ENCODE measurements around the gene SCGB2B2.
"Not testable (repeated sequence)": the region's sequence is repeated elsewhere in the genome, so short reads cannot be mapped to it uniquely, and the experiment has no call there.

SCGB2B2 gene, protein sequence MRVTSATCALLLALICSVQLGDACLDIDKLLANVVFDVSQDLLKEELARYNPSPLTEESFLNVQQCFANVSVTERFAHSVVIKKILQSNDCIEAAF

DNA sequence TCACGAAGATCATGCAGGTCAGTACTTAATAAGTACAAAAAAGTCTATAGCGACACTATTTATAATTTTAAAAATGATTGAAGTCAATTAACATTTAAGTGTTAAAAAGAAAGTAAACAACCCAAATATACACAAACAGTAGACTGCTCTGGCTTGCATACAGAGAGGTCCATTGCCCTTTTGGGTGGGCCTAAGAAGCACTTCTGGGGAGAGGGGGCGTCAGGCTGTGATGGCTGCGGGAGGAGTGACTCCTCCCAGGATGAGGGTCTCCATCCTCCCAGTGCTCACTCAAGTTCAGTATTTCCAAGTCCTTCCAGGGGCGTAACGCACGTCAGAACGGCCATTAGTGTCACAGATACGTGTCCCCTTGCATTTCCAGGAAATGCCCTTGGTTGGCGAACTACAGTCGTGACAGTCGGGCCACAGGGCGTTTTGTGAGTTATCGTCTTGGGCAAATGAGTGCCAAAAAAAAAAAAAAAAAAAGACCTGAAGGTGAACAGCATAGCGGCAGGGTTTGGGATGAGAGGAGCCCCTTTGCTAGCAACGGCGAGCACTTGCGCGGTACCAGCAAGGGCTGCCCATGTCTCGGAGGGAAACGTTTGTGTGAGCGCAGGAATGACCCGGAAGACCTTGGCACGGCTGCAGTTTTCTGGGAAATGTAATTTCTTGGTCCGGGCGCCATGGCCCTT lies at the start of gene SCGB2B2:
SCGB2B2 (minus strand) TSS at position 463 of the 689 bp plus-strand sequence. CDS start 82,596 bp downstream, outside the sequence.
- DNase-seq (ENCODE audit: low read depth): no peak

DNA sequence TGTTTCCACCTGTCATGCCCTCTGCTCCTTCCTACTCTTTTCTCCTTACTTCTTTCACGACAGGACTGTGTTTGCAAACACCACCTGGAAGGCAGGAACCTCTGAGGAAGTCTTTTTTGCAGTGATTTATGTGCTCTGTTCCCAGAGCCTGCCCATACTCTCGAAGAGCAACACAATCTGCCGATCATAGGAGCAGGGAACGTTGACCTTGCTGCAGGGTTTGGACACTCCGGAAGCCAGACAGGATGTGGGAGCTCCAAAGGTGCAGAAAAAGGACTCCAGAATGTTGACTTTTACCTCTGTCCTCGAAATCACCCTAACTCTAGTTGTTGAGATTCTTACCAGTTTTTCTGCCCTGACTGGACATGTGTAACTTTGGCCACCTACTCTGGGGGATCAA lies 48.4 kb upstream of the SCGB2B2 start:
- no peak for DNase-seq (ENCODE audit: low read depth)

DNA sequence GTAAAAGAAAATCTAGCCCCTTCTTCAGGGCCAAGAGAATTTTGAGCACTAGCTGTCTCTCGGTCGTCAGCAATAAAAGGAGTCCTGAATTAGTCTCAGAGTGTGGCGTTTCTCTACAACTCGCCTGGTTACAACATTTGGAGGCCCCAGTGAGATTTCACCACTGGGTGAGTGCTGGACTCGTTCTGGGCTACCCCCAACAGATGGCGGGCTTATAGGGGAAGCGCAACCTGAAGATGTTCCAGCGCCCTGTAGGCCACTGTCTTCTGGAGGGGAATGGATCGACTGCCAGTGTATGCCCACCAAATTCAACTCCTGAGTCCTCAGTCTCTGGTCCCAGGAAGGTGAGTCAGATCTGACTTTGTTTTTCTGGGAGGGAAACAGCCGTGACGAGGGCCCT lies 45.4 kb upstream of the SCGB2B2 start:
- DNase-seq (ENCODE audit: low read depth): peak; percentile 3

DNA sequence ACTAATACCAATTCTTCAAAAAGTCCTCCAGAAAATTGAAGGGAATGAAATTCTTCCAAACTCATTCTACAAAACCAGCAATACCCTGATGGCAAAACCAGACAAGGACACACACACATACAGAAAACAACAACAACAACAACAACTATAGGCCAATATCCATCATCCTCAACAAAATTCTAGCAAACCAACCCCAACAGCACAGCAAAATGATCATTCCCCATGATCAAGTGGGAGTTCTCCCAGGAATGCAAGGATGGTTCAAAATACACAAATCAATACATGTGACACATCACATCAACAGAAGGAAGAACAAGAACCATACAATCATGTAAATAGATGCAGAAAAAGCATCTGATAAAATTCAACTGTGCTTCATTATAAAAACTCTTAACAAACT lies 38.4 kb upstream of the SCGB2B2 start:
- no peak for DNase-seq (ENCODE audit: low read depth)

DNA sequence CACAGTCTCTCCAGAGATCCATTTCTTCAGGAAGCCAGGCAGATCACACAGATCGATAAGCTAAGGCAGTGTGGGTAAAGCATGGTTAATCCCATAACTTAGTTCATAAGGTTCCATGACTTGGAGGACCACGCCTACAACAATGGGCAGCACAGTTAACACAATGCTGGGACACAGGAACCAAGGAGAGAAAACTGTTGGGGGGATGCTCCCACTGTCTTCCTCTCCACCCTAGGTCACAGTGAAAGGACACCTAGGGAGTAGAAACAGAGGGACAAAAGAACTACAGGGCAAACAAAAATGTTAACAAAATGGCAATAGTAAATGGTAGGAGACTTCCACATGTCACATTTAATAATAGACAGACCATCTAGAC lies 36.3 kb upstream of the SCGB2B2 start:
- DNase-seq (ENCODE audit: low read depth): no peak

DNA sequence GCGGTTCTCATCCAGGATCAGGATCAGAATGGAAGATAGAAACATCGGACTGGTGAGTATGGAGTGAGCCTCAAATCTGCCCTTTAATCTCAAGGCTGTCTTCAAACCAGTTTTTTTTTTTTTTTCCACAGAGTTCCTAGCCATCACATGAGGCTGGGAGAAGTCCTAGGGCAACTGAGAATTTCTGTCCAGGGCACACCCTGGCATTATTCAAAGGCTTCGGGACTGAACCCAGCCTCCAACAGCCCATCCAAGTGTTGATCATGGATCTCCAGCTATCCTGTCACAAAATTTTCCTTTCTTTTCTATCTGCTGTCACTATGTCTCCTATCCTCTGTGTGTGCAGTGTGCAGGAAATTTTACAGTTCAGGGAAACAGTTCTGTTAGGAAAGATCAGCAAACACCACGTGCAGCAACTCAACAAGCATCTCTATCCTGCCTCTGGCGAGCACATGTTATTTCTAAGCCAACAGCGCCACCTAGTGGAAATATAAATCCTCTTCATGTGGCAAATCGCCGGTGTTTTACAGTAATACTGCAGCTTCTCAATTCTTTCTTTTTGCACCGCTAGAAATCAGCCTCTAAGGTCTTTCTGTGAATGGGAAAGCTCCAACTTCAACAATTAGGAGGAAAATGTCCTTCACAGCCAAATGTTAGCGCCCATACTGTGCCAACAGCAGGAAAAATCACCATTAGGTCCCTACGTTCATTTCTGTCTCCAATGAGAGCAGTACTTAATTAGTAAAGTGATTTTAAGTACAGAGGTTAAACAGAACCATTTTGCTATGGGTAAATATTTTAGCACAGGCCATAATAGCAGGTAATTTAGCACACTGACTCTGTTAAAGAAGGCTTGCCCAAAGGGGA lies 35.7 kb upstream of the SCGB2B2 start:
- DNase-seq (ENCODE audit: low read depth): peak; percentile 79

DNA sequence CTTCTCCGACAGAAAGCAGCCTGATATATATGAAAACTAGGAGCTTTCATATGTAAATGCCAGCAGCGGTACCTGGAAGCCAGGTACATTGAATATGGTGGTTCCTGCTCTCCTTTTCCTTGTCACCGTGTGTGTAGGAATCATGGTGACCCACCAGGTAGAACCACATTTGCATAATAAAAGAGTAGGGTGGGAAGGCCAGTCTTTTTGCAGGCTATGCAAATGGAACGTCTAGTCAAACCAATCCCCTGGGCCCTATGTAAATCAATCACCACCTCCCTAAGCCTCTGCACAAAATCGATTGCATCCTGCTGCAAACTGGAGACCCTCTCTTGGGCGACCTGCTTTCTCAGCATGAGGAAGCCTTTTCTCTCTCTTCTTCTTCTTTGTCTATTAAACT lies 34.9 kb upstream of the SCGB2B2 start:
- no peak for DNase-seq (ENCODE audit: low read depth)

DNA sequence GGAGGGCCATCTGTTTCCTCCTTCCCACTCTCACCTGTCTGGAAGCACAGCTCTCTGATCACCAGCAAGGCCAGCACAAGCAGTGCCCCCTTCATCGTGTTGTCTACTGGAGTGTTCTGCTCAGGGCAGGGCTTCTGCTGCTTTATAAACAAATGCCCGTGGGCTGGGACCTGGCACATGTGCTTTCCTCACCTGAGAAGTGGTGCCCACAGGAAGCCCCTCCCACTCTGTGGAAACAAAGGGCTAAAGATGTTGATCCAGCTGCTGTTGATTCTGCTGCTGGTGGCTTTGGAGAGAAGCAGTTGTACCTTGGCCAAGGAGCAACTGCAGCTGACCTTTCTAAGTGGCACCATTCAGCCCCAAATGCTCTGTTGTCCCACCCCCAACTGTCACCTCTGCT lies 30.7 kb upstream of the SCGB2B2 start:
- DNase-seq (ENCODE audit: low read depth): no peak

DNA sequence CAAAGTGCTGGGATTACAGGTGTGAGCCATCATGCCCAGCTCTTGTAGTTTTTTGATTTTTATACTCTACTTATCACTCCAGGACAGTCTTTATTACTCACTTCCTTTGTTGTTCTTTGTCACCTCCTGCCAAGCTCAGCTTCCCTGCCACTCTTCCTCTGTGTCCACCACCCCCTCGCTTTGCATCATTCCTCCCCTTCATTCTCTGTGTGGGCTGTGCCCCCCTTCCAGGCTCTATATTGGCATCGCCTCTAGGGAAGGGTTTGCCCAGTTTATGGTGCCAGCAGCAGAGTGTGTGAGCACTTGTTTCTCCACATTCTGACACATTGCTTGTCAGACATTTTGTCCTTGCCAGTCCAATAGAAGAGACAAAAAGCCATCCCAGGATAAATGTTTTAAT lies 15.6 kb upstream of the SCGB2B2 start:
- no peak for DNase-seq (ENCODE audit: low read depth)

DNA sequence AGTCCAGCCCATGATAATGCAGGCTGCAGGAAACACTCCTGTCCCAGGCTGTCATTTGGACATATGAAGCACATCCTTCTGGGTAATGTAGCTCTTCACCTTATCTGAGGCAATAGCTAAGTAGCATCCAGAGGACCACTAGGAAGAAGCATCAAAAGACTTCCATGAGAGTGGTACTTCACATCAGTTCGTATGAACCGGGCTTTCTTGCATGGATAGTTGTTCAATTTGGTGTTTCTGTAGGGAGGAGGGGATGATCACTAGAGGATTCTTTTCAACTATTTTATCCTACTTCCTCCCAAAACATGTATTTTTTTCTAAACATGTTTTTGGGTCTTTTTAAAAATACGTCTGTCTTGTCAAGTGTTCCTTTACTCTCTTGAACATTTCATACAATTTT lies 13.4 kb upstream of the SCGB2B2 start:
- no peak for DNase-seq (ENCODE audit: low read depth)

DNA sequence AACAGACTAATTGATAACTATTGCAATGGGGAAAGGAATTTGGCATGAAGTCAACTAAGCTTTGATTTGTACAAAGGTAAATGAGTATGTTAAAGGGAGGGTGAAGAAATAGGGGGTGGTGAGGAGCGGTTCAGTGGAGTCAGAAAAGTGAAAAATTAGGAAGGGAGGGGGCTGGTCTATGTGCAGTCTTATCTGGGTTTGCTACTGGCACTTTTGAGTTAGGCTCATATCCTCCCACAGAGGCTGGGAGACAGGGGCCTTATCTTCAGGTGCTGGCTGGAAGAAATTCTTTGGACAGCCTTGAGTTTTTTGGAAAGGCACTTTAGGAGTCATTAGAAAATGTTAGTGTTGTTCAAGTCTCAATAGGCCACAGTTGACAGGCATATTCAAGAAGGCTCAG lies 11.6 kb upstream of the SCGB2B2 start:
- DNase-seq (ENCODE audit: low read depth): no peak

DNA sequence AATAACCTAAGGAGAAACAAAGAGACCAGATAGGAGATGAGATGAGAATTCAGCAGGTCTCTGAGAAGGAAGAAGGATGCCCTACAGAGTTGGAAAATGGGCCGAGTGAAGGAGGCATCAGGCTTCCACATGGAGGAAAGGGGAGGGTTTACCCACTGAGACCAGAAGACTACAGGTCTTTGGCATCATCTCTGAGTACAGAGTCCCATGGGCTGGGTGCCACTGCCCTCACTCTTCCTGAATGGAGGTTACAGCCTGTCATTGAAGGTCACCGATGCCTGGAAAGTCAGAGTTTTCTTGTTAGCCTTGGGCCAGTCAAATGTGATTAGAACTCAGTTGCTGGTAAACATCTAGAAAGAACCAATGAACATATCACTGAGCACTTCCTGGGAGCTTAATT lies 10.4 kb upstream of the SCGB2B2 start:
- DNase-seq (ENCODE audit: low read depth): no peak

DNA sequence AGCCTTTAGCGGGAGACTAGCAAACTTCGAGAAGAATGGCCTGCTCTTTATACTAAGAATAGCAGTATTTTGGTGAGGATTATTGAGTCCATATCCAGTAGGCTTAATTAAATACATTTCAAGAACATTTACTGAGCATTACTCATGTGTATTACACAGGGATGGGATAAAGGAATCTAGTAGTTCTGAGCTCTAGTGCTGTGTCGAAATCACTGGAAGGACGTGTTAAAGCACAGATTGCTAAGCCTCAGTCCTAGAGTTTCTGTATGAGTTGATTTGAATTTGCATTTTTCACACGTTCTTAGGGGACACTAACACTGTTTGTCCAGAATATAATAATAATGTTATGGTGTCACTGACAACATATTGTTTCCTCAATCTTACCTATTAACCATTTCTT lies 9.5 kb upstream of the SCGB2B2 start:
- no peak for DNase-seq (ENCODE audit: low read depth)

DNA sequence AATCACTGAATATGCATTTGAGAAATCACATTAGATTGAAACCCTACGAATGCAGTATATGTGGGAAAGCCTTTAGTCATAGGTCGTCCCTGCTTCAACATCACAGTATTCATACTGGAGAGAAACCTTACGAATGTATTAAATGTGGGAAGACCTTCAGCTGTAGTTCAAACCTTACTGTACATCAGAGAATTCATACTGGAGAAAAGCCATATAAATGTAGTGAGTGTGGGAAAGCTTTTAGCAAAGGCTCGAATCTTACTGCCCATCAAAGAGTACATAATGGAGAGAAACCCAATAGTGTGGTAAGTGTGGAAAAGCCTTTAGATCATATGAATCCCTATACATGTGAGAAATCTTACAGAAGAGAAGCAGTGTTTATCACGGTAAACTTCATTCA lies 8.3 kb upstream of the SCGB2B2 start:
- not testable (repeated sequence) for DNase-seq (ENCODE audit: low read depth)

DNA sequence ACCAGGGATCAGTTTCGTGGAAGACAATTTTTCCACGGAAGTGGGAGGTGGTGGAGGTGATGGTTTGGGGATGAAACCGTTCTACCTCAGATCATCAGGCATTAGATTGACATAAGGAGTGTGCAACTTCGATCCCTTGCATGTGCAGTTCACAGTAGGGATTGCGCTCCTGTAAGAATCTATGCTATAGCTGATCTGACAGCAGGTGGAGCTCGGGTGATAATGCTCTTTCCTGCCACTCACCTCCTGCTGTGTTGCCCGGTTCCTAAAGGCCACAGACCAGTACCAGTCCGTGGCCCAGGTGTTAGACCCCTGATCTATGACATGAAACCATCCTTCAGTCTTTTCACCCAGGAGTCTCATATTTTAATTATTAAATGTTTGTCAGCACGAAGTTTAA lies 4.5 kb upstream of the SCGB2B2 start:
- no peak for DNase-seq (ENCODE audit: low read depth)

DNA sequence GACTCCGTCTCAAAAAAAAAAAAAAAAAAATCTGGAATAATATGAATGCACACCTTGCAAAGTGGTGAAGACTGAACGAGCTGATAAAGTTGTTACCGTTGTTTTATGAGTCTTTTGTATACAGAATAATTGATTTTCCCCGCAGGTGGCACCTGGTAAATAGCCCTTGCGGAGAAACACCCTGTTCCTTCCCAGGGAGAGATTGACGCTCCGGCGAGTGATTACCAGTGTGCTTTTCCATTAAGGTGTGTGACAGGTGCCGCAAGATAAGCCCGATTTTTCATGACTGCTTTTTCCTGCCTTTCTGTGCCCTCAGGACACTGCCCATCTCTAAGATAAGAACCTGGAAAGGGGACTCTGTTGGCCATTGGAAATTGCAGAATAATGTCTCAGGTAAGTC lies 1.5 kb upstream of the SCGB2B2 start:
- DNase-seq (ENCODE audit: low read depth): no peak

DNA sequence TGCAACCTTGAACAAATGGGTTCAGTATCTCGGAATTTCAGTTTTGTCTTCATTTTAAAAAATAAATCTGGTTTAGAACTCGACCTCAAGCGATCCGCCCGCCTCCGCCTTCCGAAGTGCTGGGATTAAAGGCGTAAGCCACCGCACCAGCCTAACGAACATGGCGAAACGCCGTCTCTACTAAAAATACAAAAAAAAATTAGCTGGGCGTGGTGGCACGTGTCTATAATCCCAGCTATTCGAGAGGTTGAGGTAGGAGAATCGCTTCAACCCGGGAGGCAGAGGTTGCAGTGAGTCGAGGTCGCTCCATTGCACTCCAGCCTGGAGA lies 1.1 kb upstream of the SCGB2B2 start:
- no peak for DNase-seq (ENCODE audit: low read depth)

DNA sequence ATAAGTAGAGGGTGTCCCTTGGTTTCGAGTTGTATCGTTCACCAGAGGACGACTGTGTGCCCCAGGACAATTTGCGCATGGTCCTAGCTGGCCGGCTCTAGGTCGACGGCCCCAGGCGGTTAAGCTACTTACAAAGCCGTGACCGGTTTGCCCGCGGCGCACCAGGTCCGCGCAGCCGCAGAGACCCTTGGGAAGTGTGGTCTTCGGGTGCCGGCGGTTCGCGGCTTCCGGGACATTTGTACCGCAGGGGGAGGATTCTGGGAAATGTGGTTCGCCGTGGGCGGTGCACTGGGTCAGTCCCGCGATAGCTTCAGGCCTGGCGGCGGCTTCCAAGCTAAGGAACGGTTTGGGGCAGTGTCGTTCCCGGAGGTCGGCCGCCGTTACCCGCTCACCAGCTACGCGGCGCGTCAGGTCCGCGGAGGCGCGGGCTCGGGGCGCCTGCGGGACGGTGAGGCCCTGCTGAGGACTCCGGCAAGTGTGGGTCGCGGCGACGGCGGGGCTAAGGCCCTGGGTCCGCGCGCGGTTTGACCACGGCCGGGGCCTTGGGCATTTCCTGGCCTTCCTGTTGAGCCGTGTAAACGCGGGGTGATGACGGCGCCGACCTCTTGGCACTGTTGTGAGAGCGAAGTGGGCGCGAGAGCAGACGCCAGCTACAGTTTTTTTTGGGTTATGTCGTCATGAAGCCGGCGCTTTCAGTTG lies 576 bp upstream of the SCGB2B2 start, which contains the start of gene ZNF302:
ZNF302 (plus strand) TSS at position 293 of the 699 bp plus-strand sequence. CDS start 1,127 bp downstream, outside the sequence.
- DNase-seq (ENCODE audit: low read depth): peak; percentile 97

DNA sequence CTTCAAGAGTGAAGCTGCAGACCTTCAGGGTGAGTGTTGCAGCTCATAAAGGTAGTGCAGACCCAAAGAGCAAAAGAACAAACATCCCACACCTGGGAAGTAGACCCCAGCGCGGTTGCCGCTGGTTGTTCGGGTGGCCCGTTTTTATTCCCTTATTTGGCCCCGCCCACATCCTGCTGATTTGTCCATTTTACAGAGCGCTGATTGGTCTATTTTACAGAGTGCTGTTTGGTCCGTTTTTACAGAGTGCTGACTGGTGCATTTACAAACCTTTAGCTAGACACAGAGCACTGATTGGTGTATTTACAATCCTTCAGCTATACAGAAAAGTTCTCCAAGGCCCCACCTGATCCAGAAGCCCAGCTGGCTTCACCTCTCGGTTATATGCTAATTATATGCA lies 1.0 kb downstream of the SCGB2B2 start:
- no peak for DNase-seq (ENCODE audit: low read depth)

DNA sequence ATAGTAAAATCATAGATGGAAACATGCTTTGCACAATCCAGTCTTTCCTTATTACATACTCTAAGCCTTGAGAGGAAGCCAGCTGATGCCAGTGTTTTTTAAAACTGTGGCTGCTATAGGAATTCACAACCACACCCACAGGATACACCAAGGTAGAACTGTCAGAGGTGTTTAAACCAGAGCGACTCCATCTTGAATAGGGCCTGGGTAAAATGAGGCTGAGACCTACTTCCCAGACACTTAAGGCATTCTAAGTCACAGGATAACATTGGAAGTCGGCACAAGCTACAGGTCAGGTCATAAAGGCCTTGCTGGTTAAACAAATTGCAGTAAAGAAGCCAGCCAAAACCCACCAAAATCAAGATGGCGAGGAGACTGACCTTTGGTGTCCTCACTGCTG lies 1.7 kb downstream of the SCGB2B2 start:
- DNase-seq (ENCODE audit: low read depth): no peak

DNA sequence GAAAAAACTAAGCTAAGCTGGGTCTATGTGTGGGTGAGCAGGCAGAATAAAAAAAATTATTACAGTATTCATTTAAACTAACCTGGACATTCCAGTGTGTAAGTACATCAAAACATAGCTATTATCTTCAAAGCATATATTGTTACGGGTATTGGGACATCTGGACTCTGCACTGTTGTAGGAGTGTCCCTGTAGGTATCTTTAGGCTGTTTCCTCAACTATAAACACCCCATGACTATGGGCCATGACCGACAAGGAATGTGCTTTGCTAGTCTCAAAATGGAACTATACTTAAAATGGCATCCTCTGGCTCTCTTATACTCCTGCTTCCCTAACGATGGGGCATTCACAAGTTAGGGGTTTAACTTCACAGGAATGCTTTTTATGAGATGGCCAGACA lies 3.4 kb downstream of the SCGB2B2 start:
- DNase-seq (ENCODE audit: low read depth): no peak

DNA sequence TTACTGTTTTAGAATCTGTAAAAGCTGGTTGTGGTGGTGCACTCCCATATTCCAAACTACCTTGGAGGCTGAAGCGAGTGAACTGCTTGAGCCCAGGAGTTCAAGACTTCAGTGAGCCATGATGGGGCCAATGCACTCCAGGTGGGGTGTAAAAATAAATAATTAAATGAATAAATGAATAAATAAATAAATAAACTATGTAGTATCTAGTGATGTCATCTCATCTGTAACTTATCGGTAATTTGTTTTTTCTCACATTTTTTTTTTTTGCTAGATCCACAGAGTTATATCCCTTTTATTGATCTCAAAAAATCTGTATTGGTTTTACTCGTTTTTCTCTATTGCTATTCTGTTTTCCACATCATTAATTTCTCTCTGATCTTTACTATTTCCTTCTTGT lies 5.0 kb downstream of the SCGB2B2 start:
- DNase-seq (ENCODE audit: low read depth): no peak

DNA sequence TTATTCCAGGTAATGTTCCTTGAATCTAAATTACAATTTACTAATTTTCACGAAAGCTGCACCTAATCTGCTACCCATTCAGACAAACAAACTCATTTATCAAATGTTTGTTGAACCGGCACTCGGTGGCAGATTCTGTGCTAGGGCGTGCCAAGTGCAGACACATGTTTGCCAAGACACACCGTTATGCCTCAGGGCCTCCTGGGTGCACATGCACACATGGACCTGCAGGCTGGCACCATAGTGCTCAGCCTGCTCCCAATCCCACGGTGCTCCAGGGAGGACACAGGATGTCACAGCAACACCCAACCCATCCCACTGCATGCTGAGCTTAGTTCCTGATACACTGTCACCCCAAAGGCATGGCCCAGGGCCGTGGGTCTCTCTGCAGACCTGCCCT lies 7.7 kb downstream of the SCGB2B2 start:
- no peak for DNase-seq (ENCODE audit: low read depth)
